ENCODE data around the gene DENND2A.
"Not testable (repeated sequence)": the region's sequence is repeated elsewhere in the genome, so short reads cannot be mapped to it uniquely, and the experiment has no call there.

DENND2A gene

DNA sequence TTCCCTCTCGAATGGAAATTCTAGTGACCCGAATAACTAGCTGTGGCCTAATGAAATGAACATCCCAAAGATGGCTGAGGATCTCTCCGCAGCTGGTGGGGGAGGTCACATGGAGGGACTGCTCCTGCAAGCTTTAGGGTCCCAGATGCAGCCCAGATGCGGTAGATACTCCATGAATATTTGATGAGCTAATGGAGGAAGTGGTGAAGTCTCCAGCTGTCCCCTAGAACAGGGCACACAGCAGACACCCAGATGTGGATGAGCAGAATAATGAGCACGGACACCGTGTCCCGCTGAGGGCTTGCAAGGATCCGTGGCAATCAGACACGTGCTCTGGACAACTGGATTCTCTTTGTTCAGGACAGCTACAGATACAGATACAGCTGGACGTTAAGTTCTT lies 59.2 kb downstream of the DENND2A start:
- DNase-seq = no peak

DNA sequence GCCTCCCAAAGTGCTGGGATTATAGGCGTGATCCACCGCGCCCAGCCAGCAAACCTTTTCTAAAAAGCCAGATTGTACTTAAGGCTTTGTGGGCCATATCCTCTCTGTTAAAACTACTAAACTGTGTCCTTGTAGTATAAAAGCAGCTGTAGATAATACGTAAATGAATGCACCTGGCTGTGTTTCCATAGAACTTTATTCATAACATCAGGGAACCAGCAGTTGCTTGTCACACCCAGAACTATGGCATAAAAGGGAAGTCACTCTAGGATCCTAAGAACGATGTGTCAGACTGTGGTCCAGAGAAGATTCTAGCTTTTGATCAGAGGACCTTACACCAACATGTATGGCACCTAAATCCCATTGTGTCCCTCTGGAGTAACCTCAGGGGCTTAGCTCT lies 63.0 kb downstream of the DENND2A start:
- DNase-seq = no peak

DNA sequence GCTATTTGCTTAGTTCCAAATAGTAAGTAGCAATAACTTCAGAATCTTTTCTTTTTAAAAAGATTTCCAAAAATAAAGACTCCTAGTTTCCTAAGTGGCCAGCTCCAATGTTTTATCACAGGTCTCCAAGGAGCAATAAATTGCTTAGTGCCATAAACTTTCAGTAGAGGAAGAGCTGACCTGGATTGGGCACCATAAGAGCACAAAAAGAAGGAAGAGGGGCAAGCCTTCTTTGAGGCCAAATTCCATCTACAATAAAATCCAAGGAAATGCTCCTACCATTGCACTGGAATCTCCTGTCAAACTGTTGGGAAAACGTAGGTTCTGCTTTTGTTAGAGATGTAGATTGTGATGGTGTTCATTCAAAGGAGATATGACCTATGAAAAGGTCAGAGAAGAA lies 64.0 kb downstream of the DENND2A start:
- no peak for DNase-seq

DNA sequence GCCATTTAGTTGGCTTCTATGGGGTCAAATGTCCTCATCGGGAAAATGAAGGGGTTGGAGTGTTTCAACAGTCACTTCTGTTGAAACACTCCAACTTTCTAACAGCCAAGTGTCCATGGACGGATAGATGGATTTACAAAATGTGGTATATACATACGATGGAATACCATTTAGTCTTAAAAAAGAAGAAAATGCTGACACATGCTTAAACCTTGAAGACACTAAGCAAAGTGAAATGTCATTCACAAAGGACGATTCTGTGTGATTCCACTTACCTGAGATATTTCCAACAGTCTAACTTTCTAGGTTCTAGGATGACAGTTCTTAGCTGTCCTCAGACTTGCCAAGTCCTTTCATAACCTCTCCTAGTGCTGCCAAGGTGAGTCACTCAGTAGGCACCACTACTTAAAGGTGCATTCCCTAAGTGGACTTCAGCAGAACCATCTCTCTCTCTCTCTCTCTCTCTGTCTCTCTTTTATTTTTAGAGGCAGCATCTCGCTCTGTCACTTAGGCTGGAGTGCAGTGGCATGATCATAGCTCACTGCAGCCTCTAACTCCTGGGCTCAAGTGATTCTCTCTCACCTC lies 69.0 kb downstream of the DENND2A start:
- DNase-seq = no peak

DNA sequence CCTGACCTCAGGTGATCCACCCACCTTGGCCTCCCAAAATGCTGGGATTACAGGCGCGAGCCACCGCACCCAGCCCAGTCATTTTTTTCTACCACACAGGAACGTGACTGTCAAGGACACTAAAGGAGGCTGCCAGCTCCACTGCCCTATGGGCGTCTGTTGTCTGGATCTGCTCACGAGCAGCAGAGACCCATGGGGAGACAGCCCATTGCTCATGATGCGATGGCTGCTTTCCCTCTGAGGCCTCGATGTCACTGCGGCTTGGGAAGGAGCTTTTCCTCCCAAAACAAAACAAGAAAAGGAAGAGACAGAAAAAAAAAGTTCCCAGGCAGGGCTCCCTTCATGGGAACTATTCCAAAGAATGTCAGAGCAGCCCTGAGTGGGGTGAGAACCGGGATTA lies 70.5 kb downstream of the DENND2A start:
- DNase-seq = no peak

DNA sequence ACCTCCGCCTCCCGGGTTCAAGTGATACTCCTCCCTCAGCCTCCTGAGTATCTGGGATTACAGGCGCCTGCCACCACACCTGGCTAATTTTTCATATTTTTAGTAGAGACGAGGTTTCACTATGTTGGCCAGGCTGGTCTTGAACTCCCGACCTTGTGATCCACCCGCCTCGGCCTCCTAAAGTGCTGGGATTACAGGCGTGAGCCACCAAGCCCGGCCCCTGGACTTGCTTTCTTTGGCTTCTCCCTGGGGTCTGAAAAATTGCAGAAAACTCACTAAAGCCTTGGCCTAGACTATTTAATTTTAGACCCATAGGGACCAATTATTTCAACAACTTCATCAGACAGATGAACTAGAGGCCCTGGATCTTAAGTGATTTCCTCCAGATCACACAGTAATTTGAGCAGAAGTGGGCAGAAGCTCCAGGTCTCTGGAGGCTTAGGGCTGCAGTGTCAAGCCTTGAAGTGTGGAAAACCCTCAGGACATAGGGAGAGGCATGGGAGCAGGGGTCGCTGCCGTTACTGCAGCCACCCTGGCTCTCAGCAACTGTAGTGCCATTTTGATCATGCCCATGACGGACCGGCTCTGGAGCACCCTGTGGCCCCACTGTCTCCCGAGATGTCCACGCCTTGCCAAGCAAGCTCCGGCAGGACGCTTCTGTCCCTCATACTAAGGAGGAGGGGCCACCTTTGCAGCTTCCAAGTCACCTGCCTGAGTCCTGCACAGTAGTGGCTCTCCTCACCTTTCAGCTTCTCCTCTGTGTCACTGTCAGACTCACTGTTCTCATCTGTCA lies 72.4 kb downstream of the DENND2A start:
- no peak for DNase-seq

DNA sequence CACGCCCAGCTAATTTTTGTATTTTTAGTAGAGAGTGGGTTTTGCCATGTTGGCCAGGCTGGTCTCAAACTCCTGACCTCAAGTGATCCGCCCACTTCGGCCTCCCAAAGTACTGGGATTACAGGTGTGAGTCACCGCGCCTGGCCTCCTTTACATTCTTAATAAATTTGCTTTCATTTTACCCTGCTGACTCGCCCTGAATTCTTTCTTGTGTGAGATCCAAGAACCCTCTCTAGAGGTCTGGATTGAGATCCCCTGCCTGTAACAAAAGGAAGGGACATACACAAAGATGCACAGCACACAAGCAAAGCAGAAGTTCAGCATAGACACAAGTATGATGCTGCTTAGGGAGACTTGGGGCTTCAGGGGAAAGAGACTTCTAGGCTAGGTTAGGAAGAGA lies 74.4 kb downstream of the DENND2A start:
- DNase-seq = peak; percentile 72

DNA sequence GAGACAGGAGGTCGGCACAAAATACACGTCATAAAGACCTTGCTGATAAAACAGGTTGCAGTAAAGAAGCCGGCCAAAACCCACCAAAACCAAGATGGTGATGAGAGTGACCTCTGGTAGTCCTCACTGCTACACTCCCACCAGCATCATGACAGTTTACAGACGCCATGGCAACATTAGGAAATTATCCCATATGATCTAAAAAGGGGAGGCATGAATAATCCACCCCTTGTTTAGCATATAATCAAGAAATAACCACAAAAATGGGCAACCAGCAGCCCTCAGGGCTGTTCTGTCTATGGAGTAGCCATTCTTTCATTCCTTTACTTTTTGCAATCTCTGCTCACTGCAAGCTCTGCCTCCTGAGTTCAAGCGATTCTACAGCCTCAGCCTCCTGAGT lies 74.9 kb downstream of the DENND2A start:
- DNase-seq = not testable (repeated sequence)

DNA sequence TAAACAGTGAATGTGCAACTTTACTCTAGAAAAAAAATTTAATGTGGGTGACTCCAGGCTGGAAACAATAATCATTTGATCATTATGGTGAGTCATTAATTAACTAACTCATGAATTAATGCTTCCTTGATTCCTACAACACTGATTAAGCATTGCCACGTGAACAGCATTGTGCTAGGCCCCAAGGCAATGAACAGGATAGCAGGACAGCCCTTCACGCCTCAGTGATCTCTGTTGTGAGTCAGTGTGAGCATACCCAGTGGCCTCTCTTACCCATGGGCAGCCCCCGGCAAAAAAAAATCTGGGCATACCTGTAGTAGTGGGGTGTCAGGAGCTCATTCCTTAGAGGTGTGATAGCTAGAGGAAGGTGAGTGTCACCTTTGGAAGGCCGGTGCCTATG lies 76.0 kb downstream of the DENND2A start:
- no peak for DNase-seq

DNA sequence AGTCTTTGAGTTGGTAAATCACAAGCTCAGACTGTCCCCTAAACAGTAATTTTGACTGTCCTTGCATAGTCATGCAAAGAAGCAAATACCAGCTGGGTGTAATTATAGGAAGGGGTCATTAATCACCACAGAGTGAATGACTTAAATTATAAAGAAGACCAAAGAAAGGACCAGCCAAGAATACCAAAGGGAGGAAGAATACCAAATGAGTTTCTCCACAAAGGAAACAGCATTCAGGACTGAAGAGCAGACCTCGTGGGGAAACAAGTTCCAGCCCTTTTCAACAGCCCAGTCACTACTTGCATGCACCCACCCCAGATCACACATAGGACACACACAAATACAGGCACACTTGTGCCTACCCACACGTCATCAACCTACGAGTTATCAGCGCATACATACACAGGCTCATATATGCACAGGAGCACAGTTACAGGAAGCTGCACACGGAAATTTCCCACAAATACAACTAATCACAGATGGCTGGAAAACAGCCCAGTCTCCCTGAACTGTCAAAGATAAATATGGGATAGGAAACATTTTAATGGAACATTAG lies 77.6 kb downstream of the DENND2A start:
- DNase-seq = no peak

DNA sequence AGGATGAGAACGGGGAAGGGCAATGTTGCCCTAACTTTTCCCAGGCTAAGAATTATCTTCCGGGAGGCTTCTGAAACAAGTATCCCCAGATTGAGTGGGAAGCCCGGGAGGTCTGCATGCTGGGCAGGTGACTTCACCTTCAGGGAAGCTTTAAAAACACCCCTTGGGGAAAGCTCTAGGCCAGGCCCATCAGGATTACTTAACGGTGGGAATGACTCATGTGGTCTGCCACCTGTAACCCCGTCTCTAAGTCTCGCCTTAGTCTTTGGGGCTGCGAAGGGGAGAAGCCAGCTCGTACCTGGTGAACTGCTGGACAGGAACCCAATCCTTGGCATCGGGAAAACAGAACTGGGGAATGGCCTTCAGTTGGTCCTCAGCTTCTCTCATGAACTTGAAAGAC lies 81.2 kb downstream of the DENND2A start:
- no peak for DNase-seq

DNA sequence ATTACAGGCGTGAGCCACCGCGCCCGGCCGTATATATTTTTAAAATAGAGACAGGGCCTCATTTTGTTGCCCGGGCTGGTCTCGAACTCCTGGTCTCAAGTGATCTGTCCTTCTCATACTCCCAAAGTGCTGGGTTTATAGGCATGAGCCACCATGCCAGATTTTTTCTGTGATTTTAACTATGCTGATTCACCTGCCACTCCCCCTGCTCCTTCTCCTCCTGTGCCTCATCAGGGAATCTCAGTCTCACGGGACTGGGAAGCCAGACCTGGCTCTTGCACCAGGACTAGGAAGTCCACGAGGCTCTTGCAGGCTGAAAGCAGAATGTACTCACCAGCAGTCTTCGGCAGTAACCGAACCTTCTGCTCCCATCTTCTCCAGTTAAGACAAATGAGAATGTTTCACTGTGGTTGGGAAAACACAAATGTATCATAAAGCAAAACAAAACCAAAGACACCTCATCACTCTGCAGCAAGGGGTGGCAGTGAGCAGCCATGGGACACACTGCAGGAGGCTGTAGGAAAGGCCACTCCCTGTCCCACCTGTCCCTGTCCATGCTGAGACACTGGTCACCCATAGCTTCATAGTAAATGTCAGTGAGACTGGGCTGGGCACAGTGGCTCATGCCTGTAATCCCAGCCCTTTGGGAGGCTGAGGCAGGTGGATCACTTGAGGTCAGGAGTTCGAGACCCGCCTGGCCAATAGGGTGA lies 82.6 kb downstream of the DENND2A start:
- no peak for DNase-seq

DNA sequence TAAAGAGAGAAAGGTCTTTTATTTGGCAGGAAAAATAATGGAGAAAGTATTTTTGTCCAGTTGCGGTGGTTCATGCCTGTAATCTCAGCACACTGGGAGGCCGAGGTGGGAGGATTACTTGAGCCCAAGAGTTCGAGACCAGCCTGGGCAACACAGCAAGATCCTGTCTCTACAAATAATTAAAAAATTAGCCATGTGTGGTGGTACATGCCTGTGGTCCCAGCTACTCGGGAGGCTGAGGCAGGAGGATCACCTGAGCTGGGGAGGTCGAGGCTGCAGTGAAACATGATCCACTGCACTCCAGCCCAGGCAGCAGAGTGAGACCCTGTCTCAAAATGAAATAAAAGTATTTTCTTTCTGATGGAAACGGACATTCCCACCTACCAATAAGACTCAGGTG lies 83.5 kb downstream of the DENND2A start:
- DNase-seq = no peak

DNA sequence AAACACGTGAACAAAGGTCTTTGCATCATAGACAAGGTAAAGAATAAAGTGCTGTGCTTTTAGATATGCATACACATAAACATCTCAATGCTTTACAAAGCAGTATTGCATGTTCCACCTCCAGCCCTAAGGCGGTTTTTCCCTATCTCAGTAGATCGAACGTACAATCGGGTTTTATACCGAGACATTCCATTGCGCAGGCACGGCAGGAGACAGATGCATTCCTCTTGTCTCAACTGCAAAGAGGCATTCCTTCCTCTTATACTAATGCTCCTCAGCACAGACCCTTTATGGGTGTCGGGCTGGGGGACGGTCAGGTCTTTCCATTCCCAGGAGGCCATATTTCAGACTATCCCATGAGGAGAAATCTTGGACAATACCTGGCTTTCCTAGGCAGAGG lies 87.4 kb downstream of the DENND2A start:
- not testable (repeated sequence) for DNase-seq

DNA sequence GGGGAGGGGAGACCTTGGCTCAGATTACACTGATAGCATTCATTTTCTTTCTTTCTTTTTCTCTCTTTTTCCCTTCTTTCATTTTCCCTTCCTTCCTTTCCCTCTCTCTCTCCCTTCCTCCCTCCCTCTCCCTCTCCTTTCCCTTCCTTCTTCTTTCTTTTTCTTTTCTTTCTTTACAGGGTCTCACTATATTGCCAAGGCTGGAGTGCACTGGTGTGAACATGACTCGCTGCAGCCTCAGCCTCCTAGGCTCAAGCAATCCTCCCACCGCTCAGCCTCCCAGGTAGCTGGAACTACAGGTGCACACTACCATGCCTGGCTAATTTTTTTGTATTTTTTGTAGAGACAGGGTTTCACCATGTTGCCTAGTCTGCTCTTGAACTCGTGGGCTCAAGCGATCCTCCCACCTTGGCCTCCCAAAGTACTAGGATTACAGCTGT lies 88.4 kb downstream of the DENND2A start:
- no peak for DNase-seq

DNA sequence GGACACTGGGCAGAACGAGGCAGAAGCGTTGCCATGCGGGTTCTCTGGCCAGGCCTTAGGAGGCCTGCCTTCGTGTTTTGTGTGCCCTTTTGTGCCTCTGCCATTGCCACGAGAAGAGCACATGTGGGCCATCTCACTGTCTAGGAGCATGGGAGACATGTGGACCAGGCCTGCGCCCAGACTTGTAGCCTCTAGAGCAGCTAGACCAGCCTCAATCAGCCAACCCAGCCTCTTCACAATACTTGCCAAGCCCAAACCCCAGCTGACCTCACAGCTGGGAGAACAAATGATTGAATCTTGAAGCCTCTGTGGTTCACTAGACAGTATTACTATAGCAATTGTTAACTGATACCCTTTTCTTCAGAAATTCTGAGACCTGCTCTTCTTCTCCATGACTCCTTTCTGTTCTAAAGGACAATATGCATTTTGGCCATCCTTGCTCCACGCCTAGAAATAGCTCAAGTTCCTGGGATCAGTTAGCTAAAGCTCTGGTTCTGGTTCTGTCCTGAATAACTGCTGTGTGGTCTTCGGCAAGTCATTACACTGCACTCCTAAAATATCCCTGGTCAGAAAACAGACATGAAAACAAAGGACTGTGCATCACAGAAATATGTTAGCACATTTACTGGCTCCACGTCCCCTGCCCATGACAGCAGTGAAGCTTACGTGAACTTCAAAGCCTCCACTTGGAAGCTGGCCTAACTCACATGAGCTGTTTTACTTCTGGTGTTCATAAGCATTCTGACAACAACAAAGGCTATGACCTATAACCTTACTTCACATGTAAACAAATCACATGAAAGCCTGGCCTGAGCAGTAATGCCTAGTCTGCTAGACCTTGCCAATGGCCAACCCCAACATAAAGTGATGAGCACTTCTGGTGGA lies 89.0 kb downstream of the DENND2A start:
- no peak for DNase-seq

DNA sequence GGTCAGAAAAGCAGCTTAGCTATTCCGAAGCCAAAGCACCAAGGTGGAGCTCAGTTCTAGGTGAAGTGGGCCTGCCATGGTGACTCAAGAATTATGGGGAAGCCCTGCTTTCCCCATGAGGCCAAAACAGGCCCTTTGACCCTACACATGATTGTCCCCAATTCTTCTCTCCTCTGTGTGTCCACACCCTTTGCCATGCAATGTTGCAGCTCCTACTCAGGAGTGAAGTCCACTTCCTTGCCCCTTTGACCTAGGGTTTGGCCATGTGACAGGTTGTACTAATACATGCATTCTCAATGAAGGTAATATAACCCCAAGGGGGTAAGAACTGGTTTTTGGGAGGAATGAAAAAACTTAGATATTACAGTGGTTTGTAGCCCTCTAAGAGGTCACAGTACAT lies 93.7 kb downstream of the DENND2A start:
- no peak for DNase-seq

DNA sequence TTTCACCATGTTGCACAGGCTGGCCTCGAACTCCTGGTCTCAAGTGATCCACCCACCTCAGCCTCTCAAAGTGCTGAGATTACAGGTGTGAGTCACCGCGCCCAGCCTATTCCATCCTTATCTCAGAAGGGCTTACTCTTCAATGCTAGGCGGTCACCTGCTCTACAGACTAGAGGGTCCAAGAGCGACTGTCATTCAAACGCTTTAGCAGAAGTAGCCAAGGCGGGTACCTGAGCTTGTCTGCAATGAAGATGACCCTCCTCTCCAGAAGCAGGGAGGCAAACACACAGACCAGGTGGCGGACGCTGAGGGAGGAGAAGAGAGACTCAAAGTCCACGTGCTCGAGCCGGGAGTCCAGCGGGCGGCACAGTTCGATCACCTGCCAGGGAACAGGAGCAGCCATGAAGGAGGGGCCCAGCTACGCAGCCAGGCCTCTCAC lies 96.2 kb downstream of the DENND2A start:
- DNase-seq = no peak

DNA sequence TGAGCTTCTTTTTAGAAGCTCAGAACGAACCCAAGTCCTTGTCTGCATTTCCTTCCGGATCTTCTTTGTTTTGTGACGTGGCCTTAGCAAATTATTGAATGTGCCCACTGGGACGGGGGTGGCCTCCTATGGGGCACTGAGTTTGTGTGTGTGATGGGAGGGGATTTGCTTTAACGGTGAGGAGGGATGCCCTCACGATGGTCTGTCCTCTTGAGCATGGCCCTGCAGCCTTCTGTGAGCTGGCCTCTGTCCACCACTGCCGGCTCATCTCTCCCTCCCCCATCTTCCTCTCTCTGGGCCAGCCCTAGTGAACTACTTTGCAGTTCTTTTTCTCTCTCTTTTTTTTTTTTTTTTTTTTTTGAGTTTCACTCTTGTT lies 98.4 kb downstream of the DENND2A start:
- DNase-seq = no peak

DNA sequence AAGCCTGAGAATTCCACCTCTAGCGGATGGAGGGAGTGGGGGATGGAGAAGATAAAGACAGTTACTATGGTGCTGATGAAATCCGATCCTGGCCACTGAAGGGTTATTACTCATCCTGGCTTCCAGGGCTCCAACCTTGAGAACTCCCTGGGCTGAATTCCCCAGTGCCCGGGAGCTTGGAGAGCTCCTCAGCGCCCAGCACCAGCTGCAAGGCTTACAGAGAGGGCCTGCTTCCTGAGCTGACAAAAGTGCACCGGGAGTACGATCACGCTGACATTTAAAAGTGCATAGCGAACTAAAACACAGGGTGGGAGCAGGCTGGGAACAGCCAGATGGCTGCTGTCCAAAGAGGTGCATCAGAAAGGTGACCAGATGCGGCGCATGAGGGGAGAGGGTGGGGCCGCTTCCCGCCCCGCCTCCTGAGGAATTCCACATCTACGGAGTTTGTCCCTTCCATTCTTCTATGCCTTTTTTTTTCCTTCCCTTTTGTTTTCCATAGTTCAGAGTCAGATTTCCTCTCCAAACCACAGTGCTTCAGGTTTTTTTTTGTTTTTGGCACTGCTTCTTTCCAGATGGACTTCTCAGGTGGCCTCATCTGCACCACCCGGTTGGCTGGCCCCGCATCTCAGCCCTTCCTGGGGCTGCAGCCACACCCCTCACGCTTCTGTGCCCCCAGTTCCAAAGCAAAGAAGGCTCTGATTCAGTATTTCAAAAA lies 98.9 kb downstream of the DENND2A start:
- DNase-seq = peak; percentile 96

DNA sequence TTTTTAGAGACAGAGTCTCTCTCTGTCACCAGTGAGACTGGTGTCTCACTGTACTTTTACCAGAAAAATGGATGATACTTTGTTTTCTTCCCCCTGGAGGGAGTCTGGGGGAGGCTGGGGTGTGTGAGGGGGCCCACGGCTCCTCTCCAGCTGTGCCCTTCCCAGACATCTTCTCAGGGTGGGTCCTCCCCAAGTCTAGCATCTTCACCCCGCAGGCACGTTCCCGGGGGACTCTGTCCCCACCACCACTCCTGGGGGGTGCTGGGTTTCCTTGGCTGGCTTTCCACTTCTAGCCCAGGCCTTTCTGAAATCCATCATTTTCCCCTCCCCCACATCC lies 99.5 kb downstream of the DENND2A start:
- DNase-seq = no peak

DNA sequence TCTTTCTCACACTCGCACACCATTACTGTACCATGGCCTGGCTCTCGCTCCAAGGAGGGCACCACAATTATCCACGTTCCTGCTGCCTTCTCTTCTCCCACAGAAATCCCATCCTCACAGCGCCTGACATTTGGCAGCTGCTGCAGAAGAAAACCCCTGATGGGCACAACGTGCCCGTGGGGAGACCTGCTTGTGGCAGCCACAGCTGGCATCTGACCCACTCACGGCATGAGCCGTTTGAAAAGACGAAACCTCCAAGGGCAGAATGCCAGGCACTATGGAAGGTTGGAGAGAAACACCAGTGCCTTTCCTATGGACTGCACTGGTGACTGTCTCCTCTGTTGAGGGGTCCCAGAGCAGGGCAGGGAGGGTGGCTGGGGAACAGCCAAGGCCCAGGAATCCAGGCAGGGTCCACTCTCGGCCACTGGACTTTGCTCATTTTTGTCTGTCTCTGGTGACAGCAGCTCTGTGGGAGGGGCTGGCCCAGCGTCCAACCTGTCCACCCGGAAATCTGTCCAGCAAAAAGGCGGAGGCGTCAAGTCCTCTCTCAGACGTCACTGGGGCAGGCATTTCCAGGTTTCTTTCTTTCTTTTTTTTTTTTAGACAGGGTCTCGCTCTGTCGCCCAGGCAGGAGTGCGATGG lies 100.4 kb downstream of the DENND2A start:
- no peak for DNase-seq

Measured in islet precursor cell (in vitro differentiated cells).